Measurements from ENCODE around the gene GFY.
"Not testable (repeated sequence)": the region's sequence is repeated elsewhere in the genome, so short reads cannot be mapped to it uniquely, and the experiment has no call there.

The GFY gene

DNA sequence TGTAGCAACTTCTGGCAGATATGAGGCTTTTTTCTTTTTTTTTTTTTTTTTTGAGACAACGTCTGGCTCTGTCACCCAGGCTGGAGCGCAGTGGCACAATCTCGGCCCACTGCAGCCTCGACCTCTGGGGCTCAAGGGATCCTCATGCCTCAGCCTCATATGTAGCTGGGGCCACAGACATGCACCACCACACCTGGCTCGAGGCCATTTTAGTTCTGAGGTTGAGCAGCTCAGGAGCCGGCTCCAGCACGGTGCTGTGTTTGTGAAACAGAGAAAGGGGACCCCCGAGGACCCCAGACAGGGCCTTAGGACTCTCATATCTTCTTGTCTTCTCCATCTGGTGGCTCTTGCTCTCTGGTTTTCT is 45.4 kb downstream of the GFY start:
- no peak for DNase-seq (ENCODE audit: low spot score)

DNA sequence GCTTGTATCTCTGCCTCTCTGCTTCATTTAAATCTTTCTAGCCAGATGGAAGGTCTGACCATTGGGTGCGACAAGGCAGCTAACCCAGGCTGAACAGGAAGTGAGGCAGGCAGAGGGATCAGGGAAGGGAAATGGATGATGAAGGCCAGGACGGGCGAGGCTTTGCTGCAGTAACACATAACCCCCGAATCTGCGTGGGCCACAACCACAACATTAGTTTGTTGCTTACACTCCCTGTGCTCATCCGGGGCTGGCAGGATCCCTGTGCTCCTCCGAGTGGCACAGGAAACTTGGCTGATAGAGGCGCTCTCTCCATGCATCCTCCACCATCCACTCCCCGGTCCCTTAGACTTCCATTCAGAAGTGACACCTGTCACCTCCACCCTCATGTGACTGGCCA is 47.7 kb downstream of the GFY start:
- no peak for DNase-seq (ENCODE audit: low spot score)

DNA sequence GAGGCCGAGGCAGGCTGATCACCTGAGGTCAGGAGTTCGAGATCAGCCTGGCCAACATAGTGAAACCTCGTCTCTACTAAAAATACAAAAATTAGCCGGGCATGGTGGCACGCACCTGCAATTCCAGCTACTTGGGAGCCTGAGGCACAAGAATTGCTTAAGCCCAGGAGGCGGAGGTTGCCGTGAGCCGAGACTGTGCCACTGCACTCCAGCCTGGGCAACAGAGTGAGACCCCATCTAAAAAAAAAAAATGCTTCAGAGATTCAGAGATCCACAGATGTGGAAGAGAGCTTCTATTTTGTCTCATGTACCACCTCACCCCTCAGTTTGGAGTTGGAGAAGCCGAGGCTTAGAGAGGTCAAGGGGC is 48.3 kb downstream of the GFY start:
- DNase-seq (ENCODE audit: low spot score): not testable (repeated sequence)

DNA sequence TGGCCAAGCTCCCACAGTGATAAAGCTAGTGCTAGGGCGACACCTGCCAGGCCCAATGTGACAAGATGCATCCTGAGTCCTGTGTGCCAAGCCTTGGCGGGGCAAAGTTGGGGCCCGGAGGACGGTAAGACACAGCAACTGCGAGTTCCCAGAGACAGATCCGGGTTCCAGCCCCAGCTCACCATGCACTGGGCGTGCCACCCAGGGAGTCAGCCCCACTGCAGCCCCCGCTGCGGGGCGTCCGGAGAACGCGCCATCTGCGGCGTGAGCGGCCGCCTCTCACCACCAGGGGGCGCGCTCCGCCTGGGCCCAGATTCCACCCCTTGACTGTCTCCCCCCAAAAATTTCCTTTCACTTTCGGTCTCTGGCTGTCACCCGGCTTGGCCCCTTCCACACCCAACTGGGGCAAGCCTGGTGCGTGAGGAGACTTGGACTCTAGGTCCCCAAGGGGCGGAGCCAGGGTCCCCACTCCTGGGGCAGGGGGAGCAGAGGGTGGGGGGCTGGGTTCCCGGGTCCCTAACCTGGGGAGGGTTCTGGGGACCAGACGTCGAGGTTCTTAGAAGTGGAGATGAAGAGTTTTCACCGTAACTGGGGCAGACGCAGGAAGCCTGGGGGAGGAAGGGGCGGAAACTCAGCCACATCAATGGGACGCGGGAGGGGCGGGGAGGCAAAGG is 48.8 kb downstream of the GFY start, which contains the start of gene FLT3LG:
FLT3LG (plus strand) TSS at position 348 of the 674 bp plus-strand sequence. CDS start 425 bp downstream, outside the sequence.
- peak; percentile 85 for DNase-seq (ENCODE audit: low spot score)

GRCh38 chr19:49474542-49474924 is 49.3 kb downstream of the GFY start:
- DNase-seq (ENCODE audit: low spot score): no peak

- DNase-seq (ENCODE audit: low spot score): no peak
These were observed 50.2 kb downstream of the GFY start for GRCh38 chr19:49475191-49475917.

DNA sequence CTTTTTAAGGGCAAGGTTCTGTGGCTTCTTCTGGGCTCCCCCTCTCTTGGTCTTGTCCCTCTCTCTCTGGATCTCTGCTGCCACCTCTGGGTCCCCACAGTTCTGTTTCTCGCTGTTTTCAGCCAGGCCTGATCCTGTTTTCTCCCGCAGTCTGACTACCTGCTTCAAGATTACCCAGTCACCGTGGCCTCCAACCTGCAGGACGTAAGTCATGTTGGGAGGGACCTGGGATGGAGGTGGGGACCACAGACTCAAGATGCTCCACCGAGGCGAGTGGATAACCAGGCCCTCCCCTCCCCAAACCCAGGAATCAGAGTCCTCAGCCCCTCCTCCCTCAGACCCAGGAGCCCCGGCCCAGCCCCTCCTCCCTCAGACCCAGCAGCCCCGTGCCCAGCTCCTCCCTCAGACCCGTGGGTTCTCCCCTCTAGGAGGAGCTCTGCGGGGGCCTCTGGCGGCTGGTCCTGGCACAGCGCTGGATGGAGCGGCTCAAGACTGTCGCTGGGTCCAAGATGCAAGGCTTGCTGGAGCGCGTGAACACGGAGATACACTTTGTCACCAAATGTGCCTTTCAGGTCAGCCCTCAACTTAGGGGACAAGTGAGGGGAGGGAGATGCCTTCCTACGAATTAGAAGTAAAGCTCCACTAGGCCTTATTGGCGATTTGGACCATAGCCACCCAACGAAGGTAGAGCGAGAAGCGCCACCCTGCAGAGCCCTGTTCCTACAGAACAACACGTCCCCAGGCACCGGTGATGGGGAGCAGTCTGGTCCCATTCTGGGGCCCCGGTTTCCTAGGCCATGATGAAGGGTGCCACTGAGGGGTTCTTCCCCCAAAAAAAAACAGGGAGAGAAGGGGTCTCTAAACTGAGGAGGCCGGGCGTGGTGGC is 51.0 kb downstream of the GFY start:
- peak; percentile 64 for DNase-seq (ENCODE audit: low spot score)

Data from SW480 (cell line).